WTC11 (cell line): ENCODE results near the gene DCT. TPM values are rescaled to one million over a fixed set of nuclear protein-coding genes. Genes with fewer than 3 reads are reported as not detected.

ENCODE experiments used
- ATAC-seq: fragments of 200-7000 bp; cut with Tn5 transposase; 2 replicates; pipeline ENCODE4 v1.10.0; 2021; ENCODE audit warnings: mild to moderate bottlenecking, moderate library complexity
- CTCF ChIA-PET: fragments of 300-600 bp; sonication (Branson Sonifier 250); formaldehyde crosslinking; loops from one replicate; lab custom pipeline; 2021; ENCODE audit warnings: antibody characterized with exemption; lab: Charles Lee
- POLR2A ChIA-PET: fragments of 350-600 bp; sonication (Branson Sonifier 250); formaldehyde crosslinking; loops from one replicate; lab custom pipeline; 2021; ENCODE audit warnings: antibody characterized with exemption; lab: Charles Lee
- DNase-seq: peaks from one replicate; pipeline ENCODE4 v3.0.0; 2021; ENCODE audit warnings: low spot score
- H3K27ac Mint-ChIP-seq: 2 replicates; pipeline ENCODE4 v1.8.0; 2021; ENCODE audit warnings: mixed read lengths
- H3K27me3 Mint-ChIP-seq: 2 replicates; pipeline ENCODE4 v1.8.0; 2021; ENCODE audit warnings: low read depth, mild to moderate bottlenecking, moderate library complexity, mixed read lengths
- H3K36me3 Mint-ChIP-seq: 2 replicates; pipeline ENCODE4 v1.8.0; 2021; ENCODE audit warnings: mixed read lengths
- H3K4me1 Mint-ChIP-seq: 2 replicates; pipeline ENCODE4 v1.8.0; 2022; ENCODE audit warnings: mixed read lengths
- H3K4me3 Mint-ChIP-seq: 2 replicates; pipeline ENCODE4 v1.8.0; 2021; ENCODE audit warnings: mild to moderate bottlenecking, moderate library complexity, mixed read lengths
- H3K9me3 Mint-ChIP-seq: 2 replicates; pipeline ENCODE4 v1.8.0; 2021; ENCODE audit warnings: mixed read lengths
- FOXP1 ChIP-seq: sonication (generic); formaldehyde crosslinking; IDR thresholded peaks from 2 replicates; pipeline ENCODE4 v1.8.0; 2022; ENCODE audit warnings: missing genetic modification reagents, mild to moderate bottlenecking, moderate library complexity, borderline replicate concordance
- GRHL2 ChIP-seq: fragments of 250-450 bp; sonication (Bioruptor Pico); IDR thresholded peaks from 2 replicates; pipeline ENCODE4 v1.8.0; 2022; ENCODE audit warnings: mild to moderate bottlenecking, moderate library complexity; ENCODE audit not compliant: insufficient replicate concordance, severe bottlenecking
- GTF2I ChIP-seq: fragments of 250-450 bp; sonication (Bioruptor Pico); conservative IDR thresholded peaks from 2 replicates; pipeline ENCODE4 v1.4.0; 2021; ENCODE audit warnings: mild to moderate bottlenecking
- HMGXB4 ChIP-seq: sonication (generic); formaldehyde crosslinking; IDR thresholded peaks from 2 replicates; pipeline ENCODE4 v1.8.1; 2023; ENCODE audit warnings: mild to moderate bottlenecking, moderate library complexity, missing genetic modification reagents
- NFE2L1 ChIP-seq: sonication (generic); formaldehyde crosslinking; IDR thresholded peaks from 2 replicates; pipeline ENCODE4 v1.8.1; 2023; ENCODE audit warnings: missing genetic modification reagents
- NR3C1 ChIP-seq: sonication (generic); formaldehyde crosslinking; conservative IDR thresholded peaks from 2 replicates; pipeline ENCODE4 v1.8.1; 2023; ENCODE audit warnings: low read depth, mild to moderate bottlenecking, missing genetic modification reagents
- OVOL2 ChIP-seq: fragments of 250-450 bp; sonication (Bioruptor Pico); IDR thresholded peaks from 2 replicates; pipeline ENCODE4 v1.9.0; 2021; ENCODE audit warnings: mild to moderate bottlenecking, borderline replicate concordance
- PRDM15 ChIP-seq: sonication (generic); formaldehyde crosslinking; IDR thresholded peaks from 2 replicates; pipeline ENCODE4 v1.8.0; 2022; ENCODE audit warnings: missing genetic modification reagents
- PRRX2 ChIP-seq: fragments of 250-450 bp; sonication (Bioruptor Pico); IDR thresholded peaks from 2 replicates; pipeline ENCODE4 v1.8.0; 2021; ENCODE audit warnings: mild to moderate bottlenecking
- RORB ChIP-seq: fragments of 250-450 bp; sonication (Bioruptor Pico); IDR thresholded peaks from 2 replicates; pipeline ENCODE4 v1.9.0; 2021; ENCODE audit warnings: mild to moderate bottlenecking
- SMAD3 ChIP-seq: sonication (generic); formaldehyde crosslinking; IDR thresholded peaks from 2 replicates; pipeline ENCODE4 v1.8.0; 2022; ENCODE audit warnings: missing genetic modification reagents, mild to moderate bottlenecking, borderline replicate concordance
- STAT6 ChIP-seq: sonication (generic); formaldehyde crosslinking; conservative IDR thresholded peaks from 2 replicates; pipeline ENCODE4 v1.8.1; 2023; ENCODE audit warnings: mild to moderate bottlenecking, low read depth, missing genetic modification reagents, moderate library complexity
- ZNF317 ChIP-seq: sonication (generic); formaldehyde crosslinking; IDR thresholded peaks from 2 replicates; pipeline ENCODE4 v1.8.1; 2023; ENCODE audit warnings: low read depth, mild to moderate bottlenecking, moderate library complexity, missing genetic modification reagents, borderline replicate concordance
- ZNF416 ChIP-seq: fragments of 250-450 bp; sonication (Bioruptor Pico); IDR thresholded peaks from 2 replicates; pipeline ENCODE4 v1.9.0; 2021; ENCODE audit warnings: mild to moderate bottlenecking, inconsistent platforms
- ZNF512 ChIP-seq: sonication (generic); formaldehyde crosslinking; IDR thresholded peaks from 2 replicates; pipeline ENCODE4 v1.8.1; 2022; ENCODE audit warnings: missing genetic modification reagents, borderline replicate concordance
- total RNA-seq: library from RNA; stranded (reverse); gene quantifications from 3 replicates; pipeline ENCODE4 v1.2.3, GENCODE V29; 2021
- TF ChIP-seq, protein P1 (sequence below): sonication (generic); formaldehyde crosslinking; IDR thresholded peaks from 2 replicates; pipeline ENCODE4 v1.8.0; 2022; ENCODE audit warnings: mild to moderate bottlenecking, missing genetic modification reagents
- TF ChIP-seq, protein P2 (sequence below): sonication (generic); formaldehyde crosslinking; IDR thresholded peaks from 2 replicates; pipeline ENCODE4 v1.8.1; 2022; ENCODE audit warnings: mild to moderate bottlenecking, missing genetic modification reagents, moderate library complexity, borderline replicate concordance

The DCT gene
- total RNA-seq, 1 experiment from 2014 or later: not detected

DNA sequence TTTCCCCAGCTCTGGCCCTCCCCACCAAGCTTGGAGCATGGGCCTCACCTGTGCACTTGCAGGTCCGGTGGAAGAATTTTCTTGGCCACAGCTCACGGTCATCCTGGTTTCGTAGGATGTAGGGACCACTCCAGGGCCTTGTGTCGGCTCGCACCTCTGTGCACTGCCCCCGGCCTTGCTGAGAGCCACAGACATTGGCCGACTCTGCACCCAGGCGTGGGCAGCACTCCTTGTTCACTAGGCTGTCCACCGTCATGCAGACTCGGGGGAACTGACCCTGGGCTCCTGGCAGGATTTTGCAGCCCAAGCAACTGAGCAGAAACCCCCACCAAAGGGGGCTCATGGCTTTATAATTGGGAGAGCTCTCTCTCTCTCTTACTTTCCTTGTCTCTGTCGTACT is 569 bp downstream of the DCT start:
- Mint-ChIP-seq H3K9me3 (peaks cover 13% of the 10 kb centered on the region), H3K4me3 (no peak overlapping the region), H3K27ac (no peak overlapping the region), H3K36me3 (no peaks in the 10 kb centered on the region), H3K27me3 (peaks cover 4% of the 10 kb centered on the region), H3K4me1 (peaks cover 4% of the 10 kb centered on the region; the same call in 1 of the 2 replicates)
- no peak for ATAC-seq
- TF ChIP-seq, protein P1, sequence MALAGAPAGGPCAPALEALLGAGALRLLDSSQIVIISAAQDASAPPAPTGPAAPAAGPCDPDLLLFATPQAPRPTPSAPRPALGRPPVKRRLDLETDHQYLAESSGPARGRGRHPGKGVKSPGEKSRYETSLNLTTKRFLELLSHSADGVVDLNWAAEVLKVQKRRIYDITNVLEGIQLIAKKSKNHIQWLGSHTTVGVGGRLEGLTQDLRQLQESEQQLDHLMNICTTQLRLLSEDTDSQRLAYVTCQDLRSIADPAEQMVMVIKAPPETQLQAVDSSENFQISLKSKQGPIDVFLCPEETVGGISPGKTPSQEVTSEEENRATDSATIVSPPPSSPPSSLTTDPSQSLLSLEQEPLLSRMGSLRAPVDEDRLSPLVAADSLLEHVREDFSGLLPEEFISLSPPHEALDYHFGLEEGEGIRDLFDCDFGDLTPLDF (CRISPR knock-in tag): no peak
- TF ChIP-seq PRRX2 (CRISPR knock-in tag) (no peak), GRHL2 (CRISPR knock-in tag) (no peak), ZNF512 (CRISPR knock-in tag) (no peak), OVOL2 (CRISPR knock-in tag) (no peak), HMGXB4 (no peak), GTF2I (CRISPR knock-in tag) (no peak), RORB (CRISPR knock-in tag) (no peak), ZNF317 (no peak), NR3C1 (no peak), ZNF416 (CRISPR knock-in tag) (no peak), FOXP1 (no peak), PRDM15 (CRISPR knock-in tag) (no peak), SMAD3 (no peak), NFE2L1 (no peak), STAT6 (CRISPR knock-in tag) (no peak)
- TF ChIP-seq, protein P2, sequence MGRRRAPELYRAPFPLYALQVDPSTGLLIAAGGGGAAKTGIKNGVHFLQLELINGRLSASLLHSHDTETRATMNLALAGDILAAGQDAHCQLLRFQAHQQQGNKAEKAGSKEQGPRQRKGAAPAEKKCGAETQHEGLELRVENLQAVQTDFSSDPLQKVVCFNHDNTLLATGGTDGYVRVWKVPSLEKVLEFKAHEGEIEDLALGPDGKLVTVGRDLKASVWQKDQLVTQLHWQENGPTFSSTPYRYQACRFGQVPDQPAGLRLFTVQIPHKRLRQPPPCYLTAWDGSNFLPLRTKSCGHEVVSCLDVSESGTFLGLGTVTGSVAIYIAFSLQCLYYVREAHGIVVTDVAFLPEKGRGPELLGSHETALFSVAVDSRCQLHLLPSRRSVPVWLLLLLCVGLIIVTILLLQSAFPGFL (CRISPR knock-in tag): no peak
- POLR2A ChIA-PET: no interaction called here
- DNase-seq: no peak
- CTCF ChIA-PET: no interaction called here
